ENCODE results near the gene CDK5R1.

Gene CDK5R1

DNA sequence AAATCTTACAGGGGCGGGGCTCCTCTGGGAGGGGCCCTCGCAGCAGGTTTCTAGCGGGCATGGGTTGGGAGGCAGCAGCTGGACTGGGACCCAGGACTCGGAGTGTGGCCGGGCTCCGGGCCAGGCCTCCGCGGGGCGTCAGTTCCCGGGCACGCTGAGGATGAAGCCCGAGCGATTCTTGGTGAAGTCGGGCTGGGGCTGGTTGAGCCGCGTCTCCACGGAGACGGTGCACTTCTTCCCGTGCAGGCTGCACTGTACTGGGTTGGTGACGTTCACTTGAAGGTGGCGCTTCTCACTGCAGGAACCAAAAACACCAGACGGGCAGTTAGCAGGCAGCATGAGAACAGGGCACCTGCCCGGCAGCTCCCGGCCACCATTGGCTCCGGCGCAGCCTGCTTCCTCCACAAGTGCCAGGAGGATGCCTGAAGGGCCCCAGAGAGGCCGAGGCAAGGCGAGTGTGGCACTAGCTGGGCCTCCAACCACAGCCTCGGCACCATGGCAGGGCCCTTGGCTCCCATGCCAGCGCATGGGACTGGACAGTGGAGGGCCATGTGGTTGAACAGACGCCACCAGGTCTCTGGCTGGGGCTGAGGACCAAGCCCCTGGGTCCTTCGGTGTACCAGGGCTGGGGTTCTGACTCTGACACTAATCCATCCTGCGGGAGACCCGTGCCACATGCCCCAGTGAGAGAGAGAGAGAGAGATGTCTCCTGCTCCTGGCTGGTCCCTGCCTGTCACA lies 8.0 kb downstream of the CDK5R1 start:
- peak; percentile 75 for DNase-seq

DNA sequence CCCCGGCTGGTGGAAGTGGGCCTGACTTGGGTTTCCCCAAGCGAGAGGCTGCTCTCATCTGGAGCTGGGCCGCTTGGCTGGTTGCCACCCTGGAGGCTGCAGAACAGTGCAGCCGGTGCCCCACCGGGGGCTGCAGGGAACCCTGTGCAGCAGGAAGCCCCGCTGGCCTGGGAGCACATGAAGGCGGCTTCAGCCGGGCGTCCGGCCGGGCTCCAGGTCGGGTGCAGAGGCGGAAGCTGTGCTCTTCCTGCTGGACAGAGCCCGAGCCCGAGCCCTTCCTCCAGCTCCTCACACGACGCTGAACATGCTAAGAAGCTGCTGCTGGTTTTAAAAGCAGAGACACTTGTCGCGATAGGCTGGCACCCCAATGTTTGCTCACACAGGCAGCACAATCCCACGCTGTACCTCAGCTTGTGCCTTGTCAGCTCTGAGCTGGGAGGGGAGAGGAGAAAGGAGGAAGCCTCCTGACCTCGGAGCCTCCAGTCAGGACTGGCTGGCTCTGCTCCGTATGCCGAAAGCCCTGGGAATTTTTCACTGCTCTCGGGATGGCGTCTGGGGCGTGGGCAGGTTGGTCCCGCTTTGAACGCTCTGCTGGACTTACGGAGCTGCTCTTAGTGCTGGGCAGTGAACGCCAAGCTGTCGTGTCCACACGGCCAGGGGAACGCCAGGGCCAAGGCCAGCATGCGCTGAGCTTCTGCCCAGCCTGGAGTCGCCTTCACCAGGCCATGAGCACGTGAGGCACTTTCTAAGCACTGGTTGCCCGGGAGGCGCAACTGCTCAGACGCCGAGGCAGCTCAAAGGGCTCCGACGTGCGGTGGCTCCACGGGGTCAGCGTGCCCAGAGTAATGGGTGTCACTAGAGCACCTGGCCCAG lies 8.8 kb downstream of the CDK5R1 start:
- peak; percentile 27 for DNase-seq

- DNase-seq: no peak
Measured at GRCh38 chr17:32496395-32497073, 9.7 kb downstream of the CDK5R1 start.

DNA sequence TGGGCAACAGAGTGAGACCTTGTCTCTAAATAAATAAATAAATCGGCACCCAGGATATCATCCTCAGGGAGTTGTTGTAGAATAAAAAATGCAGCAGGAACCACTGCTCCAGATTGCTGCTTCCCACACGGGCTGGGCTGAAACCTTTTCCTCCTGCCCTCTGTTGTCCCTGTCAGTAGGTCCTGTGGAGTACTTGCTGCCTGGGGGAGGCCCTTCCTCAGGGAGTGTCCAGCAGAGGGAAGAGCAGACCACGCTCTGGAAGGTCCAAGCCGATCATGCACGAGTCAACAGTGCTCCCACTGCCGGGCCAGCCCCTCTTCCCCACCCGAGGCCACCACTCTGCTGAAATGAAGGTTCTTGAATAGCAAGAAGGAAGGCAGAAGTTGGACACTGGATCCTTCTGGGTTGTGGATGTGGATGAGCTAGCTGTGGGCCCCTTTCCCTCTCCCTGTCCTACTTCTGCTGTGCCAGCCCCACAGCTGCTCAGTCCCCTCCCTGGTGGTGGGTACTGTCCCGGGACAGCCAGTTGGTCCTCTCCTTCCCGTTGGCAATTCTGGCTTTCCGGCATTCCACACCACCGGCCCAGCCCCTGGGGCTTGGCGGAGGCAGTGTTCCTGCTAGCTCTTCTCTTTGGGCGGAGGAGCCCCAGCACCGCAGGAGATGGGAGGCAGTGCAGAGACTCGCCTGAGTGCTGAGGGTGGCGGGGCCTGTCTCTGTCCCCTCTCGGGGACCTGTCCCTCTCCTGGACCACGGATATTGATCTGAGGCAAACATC lies 10.8 kb downstream of the CDK5R1 start:
- no peak for DNase-seq

GRCh38 chr17:32498391-32498790 lies 11.6 kb downstream of the CDK5R1 start:
- no peak for DNase-seq

- no peak for DNase-seq
Measured at GRCh38 chr17:32502013-32502412, 15.2 kb downstream of the CDK5R1 start.

DNA sequence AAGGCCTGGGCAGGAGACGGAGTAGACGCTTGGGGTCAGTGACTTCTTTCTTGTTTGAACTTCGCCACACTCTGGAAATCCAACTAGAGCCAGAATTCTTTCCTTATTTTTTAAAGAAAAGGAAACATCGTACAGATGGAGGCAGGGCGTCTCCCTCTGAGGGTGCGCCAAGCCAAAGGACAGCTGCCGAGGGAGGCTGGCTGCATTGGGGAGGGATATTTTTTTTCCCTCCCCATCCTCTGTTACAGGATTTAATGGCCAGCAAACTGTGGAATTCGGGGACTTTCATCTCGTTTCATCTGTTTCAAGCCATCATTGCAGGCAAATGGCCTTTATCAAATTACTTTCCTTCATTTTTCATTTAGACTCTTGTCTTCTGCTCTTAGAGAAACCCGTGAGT lies 15.9 kb downstream of the CDK5R1 start:
- DNase-seq: no peak

- DNase-seq: no peak
Measured at GRCh38 chr17:32503251-32504165, 16.7 kb downstream of the CDK5R1 start.

DNA sequence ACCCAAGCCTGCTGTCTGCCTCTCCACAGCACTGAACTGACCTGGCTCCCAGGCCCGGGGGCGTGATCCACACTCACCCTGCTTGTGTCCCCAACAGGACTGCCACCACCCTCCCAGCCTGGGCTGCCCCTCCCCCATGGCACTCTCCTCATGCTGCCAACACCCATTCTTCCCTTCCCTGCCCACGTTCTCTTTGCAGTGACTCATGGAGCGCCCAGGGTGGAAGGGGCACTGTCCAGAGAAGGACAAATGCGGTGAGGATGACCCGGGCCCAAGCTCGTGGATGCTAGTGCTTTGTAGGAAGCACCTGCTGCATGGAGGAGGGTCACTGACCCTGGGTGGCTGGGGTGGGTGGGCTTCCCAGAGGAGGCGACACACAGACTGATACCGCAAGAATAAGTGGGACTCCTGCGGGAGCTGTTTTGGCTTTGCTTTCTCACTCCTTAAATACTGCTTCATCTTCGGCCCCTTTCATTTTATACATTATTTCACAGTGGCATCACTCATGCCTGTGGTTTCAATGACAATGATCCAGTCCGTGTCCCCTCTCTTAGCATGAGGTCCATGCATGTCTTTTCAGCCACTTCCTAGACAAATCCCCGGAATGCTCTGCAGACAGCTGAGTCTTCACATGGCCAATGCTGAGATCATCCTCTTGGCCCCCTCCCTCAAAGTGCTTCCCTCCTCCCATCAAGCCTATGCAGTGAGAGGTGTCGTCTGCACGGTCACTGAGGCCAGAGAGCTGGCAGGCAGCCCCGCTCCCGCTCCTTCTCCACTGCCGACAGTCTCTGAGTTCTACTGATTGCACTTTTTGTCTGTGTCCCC lies 17.6 kb downstream of the CDK5R1 start:
- no peak for DNase-seq

- DNase-seq: no peak
Measured at GRCh38 chr17:32508926-32509325, 22.1 kb downstream of the CDK5R1 start.

DNA sequence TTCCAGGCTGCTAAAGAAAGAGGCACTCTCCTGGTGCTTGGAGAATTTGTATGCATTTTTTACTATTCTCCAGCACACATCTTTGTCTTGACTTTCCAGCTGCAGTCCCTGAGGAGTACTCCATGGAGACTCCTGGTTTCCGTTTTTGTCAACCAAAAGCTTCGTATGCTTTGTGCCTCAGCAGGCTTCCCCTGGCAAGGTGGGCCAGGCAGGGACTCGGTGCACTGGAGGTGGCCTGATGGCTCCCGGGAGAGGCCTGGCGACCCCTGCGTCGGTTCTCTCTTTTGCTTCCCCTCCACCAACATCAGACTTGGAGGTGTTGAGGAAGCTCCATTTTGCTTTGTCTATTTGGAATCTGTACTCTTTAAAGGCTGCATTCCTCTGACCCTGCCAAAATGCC lies 23.7 kb downstream of the CDK5R1 start:
- DNase-seq: no peak

- no peak for DNase-seq
Measured at GRCh38 chr17:32512328-32512727, 25.5 kb downstream of the CDK5R1 start.

- DNase-seq: no peak
Measured at GRCh38 chr17:32513579-32513978, 26.8 kb downstream of the CDK5R1 start.

DNA sequence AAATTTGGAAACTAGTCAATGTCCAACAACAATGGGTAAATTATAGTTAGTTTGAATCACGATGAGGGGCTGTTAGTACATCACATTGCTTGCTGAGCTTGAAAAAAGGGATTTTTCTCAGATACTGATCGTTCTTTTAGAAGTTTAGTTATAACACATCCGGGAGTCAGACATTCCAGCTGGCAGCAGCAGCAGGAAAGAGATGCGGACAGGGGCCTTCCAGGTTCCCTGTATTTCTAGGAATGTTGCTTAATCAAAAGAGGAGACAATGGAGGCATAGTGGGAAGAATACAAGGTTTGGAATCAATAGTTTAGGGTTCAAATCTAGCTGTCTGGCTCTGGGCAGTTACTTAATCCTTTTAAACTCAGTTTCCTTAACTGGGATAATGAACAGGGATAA lies 27.8 kb downstream of the CDK5R1 start:
- DNase-seq: no peak

- no peak for DNase-seq
Measured at GRCh38 chr17:32515677-32516383, 29.0 kb downstream of the CDK5R1 start.

DNA sequence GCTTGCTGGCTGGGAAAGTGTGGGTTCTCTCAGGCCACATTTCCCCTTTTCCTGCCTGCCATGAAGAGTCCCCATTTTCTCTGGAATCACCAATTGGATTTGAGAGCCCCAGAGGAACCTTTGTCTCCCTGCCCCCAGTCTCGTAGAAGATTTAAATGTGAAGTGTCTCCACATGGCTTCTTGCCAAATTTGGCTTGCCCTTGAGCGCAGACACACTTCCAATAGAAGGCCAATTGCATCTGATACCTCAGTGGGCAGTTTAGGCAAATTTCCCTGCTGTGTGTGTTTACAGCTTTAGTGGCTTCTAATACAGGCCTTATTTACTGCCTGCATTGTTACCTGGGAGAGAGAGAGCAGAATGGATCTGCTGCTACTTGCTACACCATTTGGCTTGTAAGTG lies 29.7 kb downstream of the CDK5R1 start:
- DNase-seq: peak; percentile 9

DNA sequence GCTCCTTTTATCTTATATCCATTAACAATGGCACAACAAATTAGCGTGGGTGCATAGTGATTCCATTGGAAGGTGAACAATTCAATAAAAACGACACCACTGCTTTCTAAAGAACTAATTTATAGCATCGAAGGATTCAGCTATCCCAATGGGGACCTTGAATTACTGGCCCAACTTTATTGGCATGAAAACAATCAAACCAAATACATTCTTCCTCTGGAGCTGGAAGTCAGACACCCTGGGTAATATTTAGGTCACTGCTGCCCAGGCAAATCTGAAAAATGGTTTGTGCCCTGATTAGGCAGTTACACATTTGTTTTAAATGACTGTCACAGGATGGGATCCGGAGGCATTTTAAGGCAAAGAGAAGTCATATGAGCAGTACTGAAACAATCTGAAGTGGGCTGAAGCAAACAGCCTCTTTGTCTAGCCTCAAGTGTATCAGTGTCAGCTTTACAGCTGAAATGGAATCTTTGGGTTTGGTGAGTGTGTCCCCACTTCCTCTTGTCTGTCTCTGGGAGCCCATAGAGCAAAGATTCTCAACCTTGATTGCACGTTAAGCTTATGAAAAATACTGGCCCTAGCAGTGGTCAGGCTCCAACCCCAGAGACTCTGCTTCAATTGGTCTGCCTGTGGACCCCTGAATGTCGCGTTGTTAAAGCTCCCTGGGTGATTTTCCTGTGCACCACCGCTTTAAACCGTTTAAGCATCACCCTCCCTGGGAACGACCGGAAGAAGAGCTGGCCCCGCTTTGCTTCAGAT lies 30.3 kb downstream of the CDK5R1 start:
- no peak for DNase-seq

- no peak for DNase-seq
Measured at GRCh38 chr17:32517982-32518381, 31.2 kb downstream of the CDK5R1 start.

- DNase-seq: no peak
Measured at GRCh38 chr17:32518646-32519227, 31.9 kb downstream of the CDK5R1 start.
